DOHH2 (cell line): ENCODE measurements around the gene KLHL42.

Source experiments
- CTCF ChIP-seq: fragments of 200-600 bp; sonication (generic); IDR thresholded peaks from one replicate; pipeline ENCODE4 v1.5.1; 2014; ENCODE audit warnings: antibody characterized with exemption, mild to moderate bottlenecking, low read depth, low read length; ENCODE audit not compliant: poor library complexity, severe bottlenecking
- EZH2phosphoT487 ChIP-seq: fragments of 200-600 bp; sonication (generic); IDR thresholded peaks from 2 replicates; pipeline ENCODE4 v1.6.1; 2017; ENCODE audit warnings: borderline replicate concordance, mild to moderate bottlenecking, antibody characterized with exemption, low read length, moderate library complexity, mixed read lengths

GRCh38 chr12:27780612-27781408 lies 777 bp downstream of the KLHL42 start:
- TF ChIP-seq CTCF = no peak
- TF ChIP-seq EZH2phosphoT487 = no peak
